ENCODE results near the gene SAP30BP. TPM values are rescaled to one million over a fixed set of nuclear protein-coding genes. Genes with fewer than 3 reads are reported as not detected.
A peak's percentile ranks its signal among the peaks of the same experiment; 100 is the strongest.

Gene SAP30BP
- 88.1 and 89.3 TPM in 2 replicates for total RNA-seq (ENCODE audit: low replicate concordance)
- long read RNA-seq, transcript SAP30BP-225 (11 exons, 2,722 nt), result major isoform, 120 of 151 reads
- long read RNA-seq, transcript SAP30BP-202 (10 exons, 2,439 nt), result minor isoform, 5 of 151 reads
- long read RNA-seq, partial matches to known transcripts, result 5 of 151 reads
- long read RNA-seq, other reads (novel, unspliced or antisense), result 19 of 151 reads

DNA sequence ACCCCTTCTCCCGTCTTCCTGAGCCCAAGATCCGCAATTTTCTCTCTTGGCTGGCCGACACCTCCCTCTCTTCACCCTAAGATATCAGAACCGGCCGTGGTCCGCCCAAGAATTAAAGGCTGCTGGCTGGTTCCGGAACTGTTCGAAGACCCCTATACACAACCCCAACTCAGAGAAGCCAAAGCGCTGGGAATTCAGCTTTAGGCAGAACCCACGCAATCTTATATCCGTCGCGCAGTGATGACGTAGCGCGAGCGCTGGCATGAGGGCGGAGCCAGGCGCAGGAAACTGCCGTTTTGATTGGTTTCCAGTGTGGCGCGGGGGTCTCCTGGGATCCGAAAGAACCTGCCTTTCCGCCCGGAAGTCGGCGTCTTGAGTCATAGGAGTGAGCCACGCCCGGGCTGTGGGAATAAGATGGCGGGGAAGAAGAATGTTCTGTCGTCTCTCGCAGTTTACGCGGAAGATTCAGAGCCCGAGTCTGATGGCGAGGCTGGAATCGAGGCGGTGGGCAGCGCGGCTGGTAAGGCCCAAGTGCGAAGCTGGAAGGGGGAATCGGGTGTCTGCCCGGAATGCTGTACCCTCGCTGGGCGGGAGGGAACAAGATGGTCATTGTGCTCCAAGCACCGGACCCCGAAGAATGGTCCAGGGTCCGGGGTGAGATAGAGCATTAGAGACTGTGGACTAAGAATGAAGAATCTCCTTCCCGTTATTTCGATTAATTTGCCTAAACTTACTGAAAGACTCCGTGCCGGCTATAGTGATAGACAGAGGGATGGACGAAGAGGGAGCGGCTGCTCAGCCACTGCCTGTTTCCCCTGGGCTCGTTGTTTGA lies at the start of gene SAP30BP, which contains the start of gene RECQL5:
Gene SAP30BP (plus strand): TSS at position 380 of the 832 bp plus-strand sequence. CDS start 35 bp downstream, at position 415.
Gene RECQL5 (minus strand): TSS at position 196 of the 832 bp plus-strand sequence. CDS start 597 bp downstream, outside the sequence.
- TF ChIP-seq, protein P1, sequence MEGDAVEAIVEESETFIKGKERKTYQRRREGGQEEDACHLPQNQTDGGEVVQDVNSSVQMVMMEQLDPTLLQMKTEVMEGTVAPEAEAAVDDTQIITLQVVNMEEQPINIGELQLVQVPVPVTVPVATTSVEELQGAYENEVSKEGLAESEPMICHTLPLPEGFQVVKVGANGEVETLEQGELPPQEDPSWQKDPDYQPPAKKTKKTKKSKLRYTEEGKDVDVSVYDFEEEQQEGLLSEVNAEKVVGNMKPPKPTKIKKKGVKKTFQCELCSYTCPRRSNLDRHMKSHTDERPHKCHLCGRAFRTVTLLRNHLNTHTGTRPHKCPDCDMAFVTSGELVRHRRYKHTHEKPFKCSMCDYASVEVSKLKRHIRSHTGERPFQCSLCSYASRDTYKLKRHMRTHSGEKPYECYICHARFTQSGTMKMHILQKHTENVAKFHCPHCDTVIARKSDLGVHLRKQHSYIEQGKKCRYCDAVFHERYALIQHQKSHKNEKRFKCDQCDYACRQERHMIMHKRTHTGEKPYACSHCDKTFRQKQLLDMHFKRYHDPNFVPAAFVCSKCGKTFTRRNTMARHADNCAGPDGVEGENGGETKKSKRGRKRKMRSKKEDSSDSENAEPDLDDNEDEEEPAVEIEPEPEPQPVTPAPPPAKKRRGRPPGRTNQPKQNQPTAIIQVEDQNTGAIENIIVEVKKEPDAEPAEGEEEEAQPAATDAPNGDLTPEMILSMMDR (conservative IDR thresholded peaks at IDR 0.05), result no peak
- peaks cover 11% of the 10 kb centered on the region for H3K36me3 Mint-ChIP-seq
- peak within 1 kb of the TSS; percentile 53 for H3K27ac Mint-ChIP-seq
- peak; percentile 96 for DNase-seq (ENCODE audit: extremely low spot score, unreplicated experiment)
- H3K4me3 Mint-ChIP-seq, result no peak within 1 kb of the TSS
- no peaks in the 10 kb centered on the region for H3K9me3 Mint-ChIP-seq
- H3K4me1 Mint-ChIP-seq (ENCODE audit: unreplicated experiment), result peaks cover 12% of the 10 kb centered on the region
- no peaks in the 10 kb centered on the region for H3K27me3 Mint-ChIP-seq

DNA sequence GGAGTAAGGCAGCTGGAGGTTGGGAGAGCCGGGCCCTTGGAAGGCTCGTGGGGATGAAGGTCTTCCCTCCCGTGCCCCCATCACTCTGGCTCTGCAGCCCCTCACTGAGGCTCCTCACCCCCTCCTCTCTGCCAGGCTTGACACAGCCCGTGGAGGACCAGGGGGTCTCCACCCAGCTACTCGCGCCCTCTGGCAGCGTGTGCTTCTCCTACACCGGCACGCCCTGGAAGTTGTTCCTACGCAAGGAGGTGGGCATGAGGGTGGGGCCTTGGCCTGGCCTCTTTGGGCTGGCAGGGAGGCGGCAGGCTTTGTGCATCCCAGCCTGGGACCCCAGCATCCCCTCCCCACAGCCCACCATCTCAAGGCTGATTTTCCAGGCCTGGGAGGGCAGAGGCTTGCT lies 49.5 kb upstream of the SAP30BP start:
- Mint-ChIP-seq H3K27me3 (no peaks in the 10 kb centered on the region), H3K4me1 (ENCODE audit: unreplicated experiment) (peaks cover 8% of the 10 kb centered on the region), H3K27ac (no peak overlapping the region), H3K9me3 (no peaks in the 10 kb centered on the region), H3K4me3 (no peak overlapping the region), H3K36me3 (no peaks in the 10 kb centered on the region)
- TF ChIP-seq, protein P1 (conservative IDR thresholded peaks at IDR 0.05), result no peak
- no peak for DNase-seq (ENCODE audit: extremely low spot score, unreplicated experiment)

DNA sequence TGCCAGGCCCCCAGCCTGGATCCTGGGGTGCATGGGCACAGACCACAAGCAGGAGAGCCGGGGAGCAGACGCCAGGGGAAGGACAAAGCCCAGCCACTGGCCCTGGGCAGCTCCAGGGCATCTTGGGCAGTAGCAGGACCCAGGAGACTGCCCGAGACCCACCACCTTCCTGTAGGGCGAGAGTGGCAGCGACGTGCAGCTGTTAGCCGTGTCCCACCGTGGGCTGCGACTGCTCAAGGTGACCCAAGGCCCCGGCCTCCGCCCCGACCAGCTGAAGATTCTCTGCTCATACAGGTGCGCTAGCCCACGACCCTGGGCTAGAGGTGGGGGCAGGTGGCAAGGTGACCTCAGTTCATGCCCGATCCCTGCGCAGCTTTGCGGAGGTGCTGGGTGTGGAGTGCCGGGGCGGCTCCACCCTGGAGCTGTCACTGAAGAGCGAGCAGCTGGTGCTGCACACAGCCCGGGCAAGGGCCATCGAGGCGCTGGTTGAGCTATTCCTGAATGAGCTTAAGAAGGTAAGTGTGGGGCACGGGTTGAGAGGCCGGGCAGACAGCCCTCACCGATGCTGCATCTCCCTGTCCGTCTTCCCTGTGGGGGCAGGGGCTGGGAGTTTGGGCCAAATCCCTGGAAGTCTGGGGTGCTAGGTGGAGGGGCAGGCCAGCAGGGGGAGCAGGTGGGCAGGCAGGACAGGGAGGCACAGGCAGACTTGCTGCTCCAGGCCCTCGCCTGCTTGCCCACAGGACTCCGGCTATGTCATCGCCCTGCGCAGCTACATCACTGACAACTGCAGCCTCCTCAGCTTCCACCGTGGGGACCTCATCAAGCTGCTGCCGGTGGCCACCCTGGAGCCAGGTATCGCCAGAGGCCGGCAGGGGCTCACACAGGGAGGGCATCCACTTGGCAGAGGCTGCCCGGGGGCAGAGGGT lies 47.4 kb upstream of the SAP30BP start:
- TF ChIP-seq, protein P1 (conservative IDR thresholded peaks at IDR 0.05), result peak; percentile 72
- no peaks in the 10 kb centered on the region for H3K27me3 Mint-ChIP-seq
- H3K4me1 Mint-ChIP-seq (ENCODE audit: unreplicated experiment), result peaks cover 9% of the 10 kb centered on the region
- no peak overlapping the region for H3K4me3 Mint-ChIP-seq
- DNase-seq (ENCODE audit: extremely low spot score, unreplicated experiment), result no peak
- H3K9me3 Mint-ChIP-seq, result no peaks in the 10 kb centered on the region
- H3K27ac Mint-ChIP-seq, result no peak overlapping the region
- no peaks in the 10 kb centered on the region for H3K36me3 Mint-ChIP-seq

DNA sequence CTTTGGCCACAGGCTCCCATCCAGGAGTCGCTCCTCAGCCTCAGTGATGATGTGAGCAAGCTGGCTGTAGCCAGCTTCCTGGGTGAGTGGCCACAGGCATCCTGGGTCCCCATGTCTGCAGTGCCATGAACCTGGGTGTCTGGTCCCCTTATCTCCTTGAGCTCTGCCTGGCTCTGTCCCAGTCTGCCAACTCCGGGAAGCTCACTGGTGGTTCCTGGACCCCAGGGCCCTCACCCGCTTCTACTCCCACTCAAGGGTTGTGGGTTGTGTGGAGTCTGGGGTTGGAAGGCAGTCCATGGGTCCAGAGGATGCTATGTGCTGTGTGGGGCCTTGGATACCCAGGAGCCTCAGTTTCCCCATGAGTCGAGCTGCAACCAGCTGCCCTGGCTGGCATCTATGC lies 45.6 kb upstream of the SAP30BP start:
- H3K4me3 Mint-ChIP-seq, result no peak overlapping the region
- H3K27ac Mint-ChIP-seq, result no peak overlapping the region
- H3K4me1 Mint-ChIP-seq (ENCODE audit: unreplicated experiment), result peaks cover 9% of the 10 kb centered on the region
- TF ChIP-seq, protein P1 (conservative IDR thresholded peaks at IDR 0.05), result no peak
- no peaks in the 10 kb centered on the region for H3K27me3 Mint-ChIP-seq
- no peaks in the 10 kb centered on the region for H3K9me3 Mint-ChIP-seq
- no peak for DNase-seq (ENCODE audit: extremely low spot score, unreplicated experiment)
- no peaks in the 10 kb centered on the region for H3K36me3 Mint-ChIP-seq

DNA sequence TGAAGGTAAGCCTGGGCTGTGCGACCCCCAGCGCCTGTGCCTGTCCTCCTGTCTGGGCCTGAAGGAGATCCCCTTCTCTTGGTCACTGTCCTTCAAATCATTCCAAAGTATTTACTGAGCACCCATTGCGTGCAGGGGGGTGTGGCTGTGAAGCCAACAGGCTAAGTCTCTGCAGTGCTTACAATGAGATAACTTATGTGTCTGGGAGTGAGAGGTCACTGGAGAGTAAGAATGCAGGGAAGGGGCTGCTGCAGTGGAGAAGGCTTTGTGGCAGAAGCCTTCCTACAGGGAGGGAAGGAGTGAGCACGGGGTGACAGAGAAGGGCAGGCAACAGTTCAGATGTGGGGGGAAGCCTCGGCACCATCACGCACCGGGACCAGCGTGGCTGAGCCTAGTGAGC lies 45.1 kb upstream of the SAP30BP start:
- no peaks in the 10 kb centered on the region for H3K27me3 Mint-ChIP-seq
- peak overlapping the region; percentile 4 for H3K4me3 Mint-ChIP-seq
- H3K9me3 Mint-ChIP-seq, result no peaks in the 10 kb centered on the region
- H3K4me1 Mint-ChIP-seq (ENCODE audit: unreplicated experiment), result peaks cover 9% of the 10 kb centered on the region
- TF ChIP-seq, protein P1 (conservative IDR thresholded peaks at IDR 0.05), result no peak
- DNase-seq (ENCODE audit: extremely low spot score, unreplicated experiment), result no peak
- no peak overlapping the region for H3K27ac Mint-ChIP-seq
- no peaks in the 10 kb centered on the region for H3K36me3 Mint-ChIP-seq
